ENCODE data around the gene RRAGC. TPM values are rescaled to one million over a fixed set of nuclear protein-coding genes. Genes with fewer than 3 reads are reported as not detected.
A peak's percentile ranks its signal among the peaks of the same experiment; 100 is the strongest.
"Not testable (repeated sequence)": the region's sequence is repeated elsewhere in the genome, so short reads cannot be mapped to it uniquely, and the experiment has no call there.

Gene RRAGC
- total and polyA plus RNA-seq, 7 donors = 11.6 to 29.3 (median 15.7) TPM

DNA sequence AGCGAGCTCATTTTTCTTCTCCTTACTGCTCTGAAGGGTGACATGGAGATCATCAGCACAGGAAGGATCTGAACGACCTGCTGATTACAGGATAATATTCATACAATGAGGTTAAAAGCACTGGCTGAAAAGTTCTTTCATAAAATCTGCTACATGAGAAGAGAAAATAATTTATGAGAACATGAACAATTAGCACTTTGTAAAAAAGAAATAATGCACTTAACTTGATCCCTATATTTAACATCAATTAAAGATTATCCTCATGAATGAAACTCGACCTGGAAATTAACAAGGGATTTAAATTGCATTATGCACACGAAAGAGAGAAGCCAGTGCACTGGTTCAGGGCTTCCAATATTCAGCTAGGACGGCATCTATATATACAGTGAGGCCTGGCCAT, 46.6 kb downstream of the RRAGC start:
- Histone ChIP-seq H3K4me3 (no peak overlapping the region), H3K27me3 (ENCODE audit: insufficient read depth in 3 of 3, low read length in 2 of 3) (peaks cover 0 to 81% (median 12%) of the 10 kb centered on the region in 3 donors), H3K9me3 (no peaks in the 10 kb centered on the region), H3K4me1 (no peaks in the 10 kb centered on the region), H3K36me3 (ENCODE audit: insufficient read depth in 1 of 2, low read depth in 1 of 2) (no peaks in the 10 kb centered on the region), H3K27ac (no peak overlapping the region)
- TF ChIP-seq, protein P1, sequence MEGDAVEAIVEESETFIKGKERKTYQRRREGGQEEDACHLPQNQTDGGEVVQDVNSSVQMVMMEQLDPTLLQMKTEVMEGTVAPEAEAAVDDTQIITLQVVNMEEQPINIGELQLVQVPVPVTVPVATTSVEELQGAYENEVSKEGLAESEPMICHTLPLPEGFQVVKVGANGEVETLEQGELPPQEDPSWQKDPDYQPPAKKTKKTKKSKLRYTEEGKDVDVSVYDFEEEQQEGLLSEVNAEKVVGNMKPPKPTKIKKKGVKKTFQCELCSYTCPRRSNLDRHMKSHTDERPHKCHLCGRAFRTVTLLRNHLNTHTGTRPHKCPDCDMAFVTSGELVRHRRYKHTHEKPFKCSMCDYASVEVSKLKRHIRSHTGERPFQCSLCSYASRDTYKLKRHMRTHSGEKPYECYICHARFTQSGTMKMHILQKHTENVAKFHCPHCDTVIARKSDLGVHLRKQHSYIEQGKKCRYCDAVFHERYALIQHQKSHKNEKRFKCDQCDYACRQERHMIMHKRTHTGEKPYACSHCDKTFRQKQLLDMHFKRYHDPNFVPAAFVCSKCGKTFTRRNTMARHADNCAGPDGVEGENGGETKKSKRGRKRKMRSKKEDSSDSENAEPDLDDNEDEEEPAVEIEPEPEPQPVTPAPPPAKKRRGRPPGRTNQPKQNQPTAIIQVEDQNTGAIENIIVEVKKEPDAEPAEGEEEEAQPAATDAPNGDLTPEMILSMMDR (IDR thresholded peaks at IDR 0.05) = no peak
- no peak for DNase-seq
- intact Hi-C loops (cut with DNase I) = no loop called here
- 50 to 54% (median 52%) methylated on average over 5 of the region's 5 CpGs for WGBS, 3 donors
- no peak for ATAC-seq

DNA sequence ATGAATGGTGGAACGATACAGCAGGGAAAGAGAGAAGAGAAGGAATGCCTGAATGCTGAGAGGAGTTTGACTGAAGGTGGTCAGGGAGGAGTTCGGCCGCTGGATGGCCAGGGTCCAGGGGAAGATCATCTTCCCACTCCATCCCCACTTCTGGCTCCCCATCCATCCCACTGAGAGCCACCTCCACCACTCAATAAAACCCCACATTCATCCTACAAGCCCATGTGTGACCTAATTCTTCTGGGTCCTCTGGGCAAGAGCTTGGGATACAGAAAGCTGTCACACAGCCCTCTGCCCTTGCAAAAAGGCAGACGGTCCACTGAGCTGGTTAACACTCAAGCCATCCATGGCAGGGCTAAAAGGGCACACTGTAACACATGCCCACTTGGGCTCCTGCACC, 48.1 kb downstream of the RRAGC start:
- intact Hi-C loops (cut with DNase I); ATAC-seq: not testable (repeated sequence)
- 67 to 88% (median 67%) methylated on average over 2 to 4 of the region's 4 CpGs for WGBS, 3 donors

DNA sequence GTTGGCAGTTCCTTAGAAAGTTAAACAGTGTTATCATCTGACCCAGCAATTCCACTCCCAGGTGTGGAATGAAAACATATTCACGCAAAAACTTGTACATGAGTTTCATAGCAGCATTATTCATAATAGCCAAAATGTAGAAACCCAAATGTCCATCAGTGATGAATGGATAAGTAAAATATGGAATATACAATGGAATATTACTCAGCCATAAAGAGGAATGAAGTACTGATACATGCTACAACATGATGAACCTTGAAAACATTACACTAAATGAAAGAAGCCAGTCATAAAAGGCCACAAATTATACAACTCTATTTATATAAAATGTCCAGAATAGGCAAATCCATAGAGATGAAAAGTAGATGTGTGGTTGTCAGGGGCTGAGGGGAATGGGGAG, 53.5 kb downstream of the RRAGC start:
- intact Hi-C loops (cut with DNase I) = no loop called here
- Histone ChIP-seq H3K4me3 (no peak overlapping the region), H3K36me3 (ENCODE audit: insufficient read depth in 1 of 2, low read depth in 1 of 2) (no peaks in the 10 kb centered on the region), H3K4me1 (no peaks in the 10 kb centered on the region), H3K27me3 (ENCODE audit: insufficient read depth in 3 of 3, low read length in 2 of 3) (peaks cover 3 to 78% (median 10%) of the 10 kb centered on the region in 3 donors), H3K9me3 (no peaks in the 10 kb centered on the region), H3K27ac (no peak overlapping the region)
- ATAC-seq (no peak), DNase-seq (no peak)
- TF ChIP-seq, protein P1 (IDR thresholded peaks at IDR 0.05) = no peak
- 90 to 97% (median 94%) methylated on average over 1 of the region's 1 CpG for WGBS, 3 donors

More for the DNA sequence above, 48.1 kb downstream of the RRAGC start:
- H3K27me3 ChIP-seq (ENCODE audit: insufficient read depth in 3 of 3, low read length in 2 of 3) = peaks cover 0 to 71% (median 6%) of the 10 kb centered on the region in 3 donors
- H3K4me3 ChIP-seq; H3K4me1 ChIP-seq; DNase-seq; H3K9me3 ChIP-seq; H3K36me3 ChIP-seq (ENCODE audit: insufficient read depth in 1 of 2, low read depth in 1 of 2); H3K27ac ChIP-seq: not testable (repeated sequence)

DNA sequence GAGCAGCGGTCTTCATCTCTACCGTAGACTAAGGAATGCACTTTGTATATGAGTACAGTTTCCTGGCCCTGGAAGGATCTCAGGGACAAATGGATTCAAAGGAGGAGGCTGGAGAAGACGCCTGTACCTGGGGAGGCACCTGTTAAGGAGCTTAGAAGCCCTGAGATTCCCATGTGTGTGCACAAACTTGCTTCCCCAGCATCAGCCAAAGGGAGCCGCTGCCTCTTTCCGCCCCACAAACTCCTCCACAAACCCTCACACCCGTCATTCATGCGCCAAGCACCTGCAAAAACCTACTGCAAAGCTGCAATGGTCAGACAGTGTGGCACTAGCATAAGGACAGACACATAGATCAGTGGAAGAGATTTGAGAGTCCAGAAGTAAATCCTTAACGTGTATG, 54.5 kb downstream of the RRAGC start:
- Histone ChIP-seq H3K4me1 (no peaks in the 10 kb centered on the region), H3K4me3 (no peak overlapping the region), H3K9me3 (no peaks in the 10 kb centered on the region), H3K36me3 (ENCODE audit: insufficient read depth in 1 of 2, low read depth in 1 of 2) (no peaks in the 10 kb centered on the region), H3K27ac (no peak overlapping the region), H3K27me3 (ENCODE audit: insufficient read depth in 3 of 3, low read length in 2 of 3) (peaks cover 3 to 67% (median 10%) of the 10 kb centered on the region in 3 donors)
- intact Hi-C loops (cut with DNase I) = no loop called here
- WGBS, 3 donors = 62 to 66% (median 65%) methylated on average over 8 of the region's 8 CpGs
- DNase-seq = no peak
- no peak for ATAC-seq
- TF ChIP-seq, protein P1 (IDR thresholded peaks at IDR 0.05) = no peak

DNA sequence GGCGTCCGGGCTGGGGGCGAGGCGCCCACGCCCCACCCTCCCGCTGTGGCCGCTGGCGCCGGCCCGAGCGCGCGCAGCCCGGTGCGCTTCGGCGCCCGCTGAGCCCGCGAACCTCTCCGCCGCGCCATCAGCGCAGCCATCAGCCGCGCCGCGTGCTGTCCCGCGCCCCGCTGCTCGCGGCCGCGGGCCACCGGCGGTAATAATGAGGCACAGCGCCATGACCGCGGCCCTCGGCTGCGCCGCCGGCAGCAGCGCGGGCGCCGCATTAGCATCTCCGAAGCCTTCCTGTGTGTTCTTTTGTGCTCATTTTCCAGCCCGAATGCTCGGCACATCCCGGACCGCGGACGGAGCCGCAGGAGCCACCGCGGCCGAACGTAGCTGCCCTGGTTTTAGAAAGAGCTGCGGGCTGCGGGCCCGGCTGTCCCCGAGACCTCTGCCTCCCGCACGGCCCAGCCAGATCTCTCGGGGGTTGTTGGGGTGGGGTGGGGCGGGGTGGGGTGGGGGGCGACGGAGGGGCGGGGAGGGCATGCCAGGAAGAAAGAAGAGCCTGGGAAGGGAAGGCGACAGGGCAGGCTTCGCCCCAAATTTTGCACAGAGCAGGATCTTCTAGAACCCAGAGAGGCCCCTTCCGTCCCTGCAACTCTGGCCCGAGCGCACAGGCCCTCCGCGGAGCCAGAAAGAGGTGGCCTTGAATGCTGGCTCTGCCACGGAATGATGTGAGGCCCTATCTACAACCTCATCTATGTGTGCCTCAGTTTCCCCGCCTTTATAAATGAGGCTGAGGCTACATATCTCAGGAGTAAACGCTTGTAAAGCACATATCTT, 55.3 kb downstream of the RRAGC start:
- TF ChIP-seq, protein P1 (IDR thresholded peaks at IDR 0.05) = no peak
- WGBS, 3 donors = 5% methylated on average over 60 to 81 of the region's 81 CpGs
- Histone ChIP-seq H3K9me3 (no peaks in the 10 kb centered on the region), H3K4me1 (no peaks in the 10 kb centered on the region), H3K27me3 (ENCODE audit: insufficient read depth in 3 of 3, low read length in 2 of 3) (peaks cover 3 to 59% (median 10%) of the 10 kb centered on the region in 3 donors), H3K4me3 (peak overlapping the region; percentile 43), H3K36me3 (ENCODE audit: insufficient read depth in 1 of 2, low read depth in 1 of 2) (no peaks in the 10 kb centered on the region), H3K27ac (no peak overlapping the region)
- no peak for DNase-seq
- no peak for ATAC-seq
- intact Hi-C loops (cut with DNase I) = no loop called here
